Measurements from ENCODE around the gene NPSR1.
"Not testable (repeated sequence)": the region's sequence is repeated elsewhere in the genome, so short reads cannot be mapped to it uniquely, and the experiment has no call there.

NPSR1 gene

GRCh38 chr7:34869057-34869456 lies 211.0 kb downstream of the NPSR1 start:
- no peak for DNase-seq (ENCODE audit: low read depth)

GRCh38 chr7:34870041-34870440 lies 212.0 kb downstream of the NPSR1 start:
- DNase-seq (ENCODE audit: low read depth), result not testable (repeated sequence)

DNA sequence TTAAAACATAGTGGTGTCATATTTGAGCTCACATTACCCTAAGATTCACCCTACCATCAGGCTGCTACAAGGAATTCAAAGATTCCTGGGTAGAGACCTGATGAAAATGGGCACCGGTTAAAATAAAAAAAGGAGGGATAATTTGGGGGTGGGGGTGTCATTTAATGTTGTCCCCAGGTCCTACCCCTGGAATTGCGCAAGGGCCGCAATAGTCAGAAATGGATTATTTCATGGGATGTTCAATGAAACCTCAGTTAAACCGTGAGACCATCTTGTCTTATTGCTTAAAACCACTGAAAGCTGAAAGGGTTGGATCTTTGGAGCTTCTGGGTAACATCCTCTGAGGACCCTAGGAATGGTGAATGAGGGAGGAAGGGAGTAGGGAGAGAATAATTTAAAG lies 216.3 kb downstream of the NPSR1 start:
- DNase-seq (ENCODE audit: low read depth), result not testable (repeated sequence)

DNA sequence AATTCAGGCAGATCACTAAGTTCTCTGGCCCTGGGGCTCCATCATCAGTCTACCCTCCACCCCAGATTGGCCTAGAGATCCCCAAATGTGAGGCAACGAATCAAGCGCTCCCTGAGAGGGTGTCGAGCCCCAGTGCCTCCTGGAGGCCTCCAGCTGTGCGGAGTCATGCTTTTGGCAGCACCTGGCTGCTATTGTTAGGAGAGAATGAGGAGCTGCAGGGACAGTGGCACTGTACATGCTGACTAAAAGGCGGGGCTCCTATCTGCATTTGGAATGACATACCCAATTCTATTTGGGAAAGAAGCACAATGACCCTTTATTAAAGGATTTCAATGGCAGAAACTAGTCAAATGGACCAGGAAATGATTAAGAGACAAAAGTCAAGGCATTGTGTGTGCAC lies 217.5 kb downstream of the NPSR1 start:
- DNase-seq (ENCODE audit: low read depth), result no peak

GRCh38 chr7:34878944-34879735 lies 221.1 kb downstream of the NPSR1 start:
- DNase-seq (ENCODE audit: low read depth), result not testable (repeated sequence)

- DNase-seq (ENCODE audit: low read depth), result no peak
These were observed 221.9 kb downstream of the NPSR1 start for GRCh38 chr7:34879871-34880270.

DNA sequence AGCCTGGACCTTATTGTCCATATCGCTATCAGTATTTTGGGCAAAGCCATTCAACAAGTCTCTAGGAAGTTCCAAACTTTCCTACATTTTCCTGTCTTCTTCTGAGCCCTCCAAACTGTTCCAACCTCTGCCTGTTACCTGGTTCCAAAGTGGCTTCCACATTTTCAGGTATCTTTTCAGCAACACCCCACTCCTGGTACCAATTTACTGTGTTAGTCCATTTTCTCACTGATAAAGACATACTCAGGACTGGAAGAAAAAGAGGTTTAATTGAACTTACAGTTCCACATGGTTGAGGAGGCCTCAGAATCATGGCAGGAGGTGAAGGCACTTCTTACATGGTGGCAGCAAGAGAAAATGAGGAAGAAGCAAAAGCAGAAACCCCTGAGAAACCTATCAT lies 225.8 kb downstream of the NPSR1 start:
- DNase-seq (ENCODE audit: low read depth), result not testable (repeated sequence)

- no peak for DNase-seq (ENCODE audit: low read depth)
These were observed 228.8 kb downstream of the NPSR1 start for GRCh38 chr7:34886856-34887255.

DNA sequence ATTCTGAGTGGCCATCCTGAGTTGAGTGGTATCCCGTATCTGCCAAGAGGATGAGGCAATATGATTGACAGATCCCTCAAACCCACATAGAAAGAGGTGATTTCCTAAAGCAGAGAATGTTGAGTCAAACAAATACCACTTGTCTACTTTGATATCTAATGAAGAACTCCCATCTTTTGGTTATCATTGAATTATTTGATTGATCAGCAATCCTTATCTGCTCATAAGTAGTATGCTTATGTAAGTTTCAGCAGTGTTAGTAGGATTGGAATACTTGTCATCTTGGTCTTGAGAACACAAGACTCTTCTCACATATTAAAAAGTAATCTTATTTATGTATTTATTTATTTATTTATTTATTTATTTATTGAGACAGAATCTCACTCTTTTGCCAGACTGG lies 231.9 kb downstream of the NPSR1 start:
- DNase-seq (ENCODE audit: low read depth), result no peak

DNA sequence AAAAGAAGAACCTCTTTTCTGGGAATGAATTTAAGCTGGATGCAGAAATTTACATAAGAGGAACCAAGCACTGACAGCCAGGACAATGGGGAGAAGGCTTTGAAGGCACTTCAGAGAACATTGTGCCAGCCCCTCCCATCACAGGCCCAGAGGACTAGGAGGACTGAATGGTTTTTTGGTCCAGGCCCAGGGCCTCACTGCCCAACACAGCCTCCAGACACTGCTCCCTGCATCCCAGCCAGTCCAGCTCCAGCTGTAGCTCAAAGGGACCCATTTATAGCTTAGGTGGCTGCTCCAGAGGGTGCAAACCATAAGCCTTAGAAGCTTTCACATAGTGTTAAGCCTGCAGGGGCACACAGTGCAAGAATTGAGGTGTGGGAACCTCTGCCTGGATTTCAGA lies 237.2 kb downstream of the NPSR1 start:
- no peak for DNase-seq (ENCODE audit: low read depth)

Data from activated T-cell treated with anti-CD3 and anti-CD28 coated beads for 24 hours (primary cell).